ENCODE results near the gene INTS6.

DNA sequence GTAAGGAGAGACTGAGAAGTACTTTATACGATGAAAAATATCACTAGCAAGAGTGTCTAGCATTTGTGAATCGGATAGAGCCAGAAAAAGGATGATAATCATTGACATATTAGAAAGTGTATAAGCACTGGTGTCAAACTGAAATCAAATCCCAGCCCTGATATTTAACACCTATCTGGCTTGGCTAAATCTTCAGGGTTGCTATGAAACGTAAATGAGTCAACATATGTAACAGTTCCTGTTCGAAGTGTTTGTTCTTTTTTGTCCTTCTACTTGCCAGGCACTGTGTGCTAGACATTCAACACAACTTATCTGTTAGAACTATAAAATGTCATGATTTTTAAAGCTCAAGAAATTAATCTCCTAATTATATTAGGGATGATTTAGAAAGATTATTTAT is 72.6 kb downstream of the INTS6 start:
- TF ChIP-seq EZH2 (IDR thresholded peaks at IDR 0.05; ENCODE audit: insufficient read depth, poor library complexity, severe bottlenecking) = no peak
- no peak for TF ChIP-seq EZH2phosphoT487 (IDR thresholded peaks at IDR 0.05; ENCODE audit: insufficient read depth, low read depth)
